Immature natural killer cell (primary cell): ENCODE measurements around the gene CYP46A1. TPM values are rescaled to one million over a fixed set of nuclear protein-coding genes. Genes with fewer than 3 reads are reported as not detected.

Experiments
- DNase-seq, 3 donors: peaks; one replicate each; pipeline ENCODE4 v3.0.0; 2022; ENCODE audit warnings: mixed read lengths in 1 of 3
- H3K27ac Mint-ChIP-seq, 6 donors: one replicate each; pipeline ENCODE4 v1.8.0; 2020; ENCODE audit warnings: mixed read lengths in 6 of 6, mild to moderate bottlenecking in 5 of 6, inconsistent platforms in 4 of 6, moderate library complexity in 3 of 6
- H3K27me3 Mint-ChIP-seq, 3 donors: one replicate each; pipeline ENCODE4 v1.8.0; 2020 to 2021; ENCODE audit warnings: low read depth in 3 of 3, mild to moderate bottlenecking in 3 of 3, mixed read lengths in 3 of 3, moderate library complexity in 3 of 3, inconsistent platforms in 1 of 3
- H3K36me3 Mint-ChIP-seq, 3 donors: one replicate each; pipeline ENCODE4 v1.8.0; 2020; ENCODE audit warnings: mixed read lengths in 3 of 3, inconsistent platforms in 2 of 3, mild to moderate bottlenecking in 2 of 3
- H3K4me1 Mint-ChIP-seq, 2 donors: one replicate each; pipeline ENCODE4 v1.8.0; 2020; ENCODE audit warnings: inconsistent platforms in 2 of 2, mild to moderate bottlenecking in 2 of 2, mixed read lengths in 2 of 2, moderate library complexity in 1 of 2
- H3K4me3 Mint-ChIP-seq, 5 donors: one replicate each; pipeline ENCODE4 v1.8.0; 2020; ENCODE audit warnings: mild to moderate bottlenecking in 5 of 5, mixed read lengths in 5 of 5, inconsistent platforms in 3 of 5, moderate library complexity in 3 of 5
- H3K9me3 Mint-ChIP-seq, 6 donors: one replicate each; pipeline ENCODE4 v1.8.0; 2020; ENCODE audit warnings: mild to moderate bottlenecking in 6 of 6, mixed read lengths in 6 of 6, inconsistent platforms in 4 of 6, moderate library complexity in 3 of 6
- polyA plus RNA-seq, 3 donors: library from polyadenylated mRNA; unstranded; fragments of 300-500 nt; fragmentation: Illumina TruSeq; gene quantifications; one replicate each; pipeline ENCODE4 v1.2.3, GENCODE V29; 2021

CYP46A1 gene
- polyA plus RNA-seq, 3 donors from 2014 or later: not detected

GRCh38 chr14:99742074-99742473, 58.0 kb downstream of the CYP46A1 start:
- no peak overlapping the region for H3K4me3 Mint-ChIP-seq

GRCh38 chr14:99742509-99743487, 58.7 kb downstream of the CYP46A1 start:
- peaks cover 5 to 20% (median 7%) of the 10 kb centered on the region in 3 donors for H3K27me3 Mint-ChIP-seq
- H3K9me3 Mint-ChIP-seq: no peaks in the 10 kb centered on the region
- no peak overlapping the region for H3K4me3 Mint-ChIP-seq
- no peak overlapping the region for H3K27ac Mint-ChIP-seq
- no peak for DNase-seq
- H3K4me1 Mint-ChIP-seq: no peaks in the 10 kb centered on the region
- no peaks in the 10 kb centered on the region for H3K36me3 Mint-ChIP-seq

More at GRCh38 chr14:99742074-99742473, 58.0 kb downstream of the CYP46A1 start:
- DNase-seq: no peak
- Mint-ChIP-seq H3K27ac (no peak overlapping the region), H3K36me3 (no peaks in the 10 kb centered on the region), H3K27me3 (peaks cover 6 to 22% (median 7%) of the 10 kb centered on the region in 3 donors), H3K9me3 (no peaks in the 10 kb centered on the region), H3K4me1 (no peaks in the 10 kb centered on the region)

- no peaks in the 10 kb centered on the region for H3K36me3 Mint-ChIP-seq
- H3K27ac Mint-ChIP-seq: no peak overlapping the region
- no peak for DNase-seq
- H3K9me3 Mint-ChIP-seq: no peaks in the 10 kb centered on the region
- H3K4me1 Mint-ChIP-seq: no peaks in the 10 kb centered on the region
- H3K27me3 Mint-ChIP-seq: peaks cover 5 to 21% (median 9%) of the 10 kb centered on the region in 3 donors
- no peak overlapping the region for H3K4me3 Mint-ChIP-seq
Measured at GRCh38 chr14:99744199-99744872, 60.2 kb downstream of the CYP46A1 start.

DNA sequence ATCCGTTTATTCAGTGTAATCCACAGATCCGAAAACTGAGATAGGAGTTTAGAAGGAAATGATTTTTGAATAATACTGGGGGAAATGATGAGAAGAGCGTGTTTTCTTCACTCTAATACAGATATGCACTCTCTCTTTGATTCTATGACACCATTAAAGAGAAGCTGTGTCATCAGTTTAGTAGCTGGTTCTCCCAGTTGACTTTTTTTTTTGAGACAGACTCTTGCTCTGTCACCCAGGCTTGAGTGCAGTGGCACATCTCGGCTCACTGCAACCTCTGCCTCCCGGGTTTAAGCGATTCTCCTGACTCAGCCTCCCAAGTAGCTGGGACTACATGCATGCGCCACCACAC, 60.8 kb downstream of the CYP46A1 start:
- Mint-ChIP-seq H3K27ac (no peak overlapping the region), H3K4me1 (no peaks in the 10 kb centered on the region)
- DNase-seq: no peak

GRCh38 chr14:99745307-99745951, 61.3 kb downstream of the CYP46A1 start:
- Mint-ChIP-seq H3K9me3 (no peaks in the 10 kb centered on the region), H3K27me3 (peaks cover 2 to 24% (median 10%) of the 10 kb centered on the region in 3 donors), H3K27ac (no peak overlapping the region), H3K4me3 (no peak overlapping the region), H3K36me3 (no peaks in the 10 kb centered on the region), H3K4me1 (no peaks in the 10 kb centered on the region)
- no peak for DNase-seq

More for the DNA sequence above, 60.8 kb downstream of the CYP46A1 start:
- Mint-ChIP-seq H3K36me3 (no peaks in the 10 kb centered on the region), H3K4me3 (no peak overlapping the region), H3K27me3 (peaks cover 5 to 21% (median 9%) of the 10 kb centered on the region in 3 donors), H3K9me3 (no peaks in the 10 kb centered on the region)

DNA sequence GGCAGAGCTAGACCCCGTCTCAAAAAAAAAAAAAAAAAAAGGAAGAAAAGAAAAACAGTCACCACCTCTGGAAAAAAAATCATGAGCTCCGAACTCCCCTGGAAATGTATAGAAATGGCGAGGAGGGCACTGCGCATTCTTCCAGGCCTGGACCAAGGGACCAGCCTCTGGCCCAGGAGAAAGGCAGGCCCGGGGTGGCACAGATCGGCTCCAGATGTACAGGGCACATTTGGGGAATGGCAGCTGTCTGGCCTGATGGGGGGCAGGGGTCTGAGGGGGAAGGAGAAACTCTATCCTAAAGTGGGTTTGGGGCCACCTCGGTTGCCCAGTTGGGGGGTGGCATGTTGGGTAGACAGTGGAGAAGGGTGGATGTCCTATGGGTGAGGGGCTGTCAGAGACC, 63.1 kb downstream of the CYP46A1 start:
- H3K4me3 Mint-ChIP-seq: no peak overlapping the region
- no peaks in the 10 kb centered on the region for H3K9me3 Mint-ChIP-seq
- DNase-seq: no peak
- H3K27me3 Mint-ChIP-seq: peaks cover 2 to 27% (median 12%) of the 10 kb centered on the region in 3 donors
- H3K27ac Mint-ChIP-seq: no peak overlapping the region
- peaks cover 6 to 9% of the 10 kb centered on the region in 2 donors for H3K4me1 Mint-ChIP-seq
- no peaks in the 10 kb centered on the region for H3K36me3 Mint-ChIP-seq

- no peaks in the 10 kb centered on the region for H3K9me3 Mint-ChIP-seq
- no peak for DNase-seq
- H3K36me3 Mint-ChIP-seq: no peaks in the 10 kb centered on the region
- H3K4me3 Mint-ChIP-seq: no peak overlapping the region
- H3K27ac Mint-ChIP-seq: no peak overlapping the region
- peaks cover 10% of the 10 kb centered on the region in 2 donors for H3K4me1 Mint-ChIP-seq
- peaks cover 2 to 30% (median 13%) of the 10 kb centered on the region in 3 donors for H3K27me3 Mint-ChIP-seq
Measured at GRCh38 chr14:99747582-99748330, 63.7 kb downstream of the CYP46A1 start.

DNA sequence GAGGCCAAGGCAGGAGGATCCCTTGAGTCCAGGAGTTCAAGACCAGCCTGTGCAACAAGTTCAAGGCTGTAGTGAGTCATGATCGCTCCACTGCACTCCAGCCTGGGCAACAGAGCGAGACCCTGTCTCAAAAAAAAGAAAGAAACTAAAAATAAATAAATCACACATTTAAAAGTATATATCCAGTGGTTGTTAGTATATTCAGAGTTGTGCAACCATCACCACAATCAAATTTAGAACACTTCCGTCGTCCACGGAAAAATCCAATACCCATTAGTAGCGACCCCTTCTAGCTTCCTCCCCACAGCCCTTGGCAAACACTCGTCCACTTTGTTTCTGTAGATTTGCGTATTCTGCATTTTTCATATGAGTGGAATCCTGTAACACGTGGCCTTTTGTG, 64.4 kb downstream of the CYP46A1 start:
- no peaks in the 10 kb centered on the region for H3K9me3 Mint-ChIP-seq
- H3K4me3 Mint-ChIP-seq: no peak overlapping the region
- DNase-seq: no peak
- H3K27me3 Mint-ChIP-seq: peaks cover 2 to 32% (median 12%) of the 10 kb centered on the region in 3 donors
- peaks cover 10 to 12% of the 10 kb centered on the region in 2 donors for H3K4me1 Mint-ChIP-seq
- H3K36me3 Mint-ChIP-seq: no peaks in the 10 kb centered on the region
- no peak overlapping the region for H3K27ac Mint-ChIP-seq

DNA sequence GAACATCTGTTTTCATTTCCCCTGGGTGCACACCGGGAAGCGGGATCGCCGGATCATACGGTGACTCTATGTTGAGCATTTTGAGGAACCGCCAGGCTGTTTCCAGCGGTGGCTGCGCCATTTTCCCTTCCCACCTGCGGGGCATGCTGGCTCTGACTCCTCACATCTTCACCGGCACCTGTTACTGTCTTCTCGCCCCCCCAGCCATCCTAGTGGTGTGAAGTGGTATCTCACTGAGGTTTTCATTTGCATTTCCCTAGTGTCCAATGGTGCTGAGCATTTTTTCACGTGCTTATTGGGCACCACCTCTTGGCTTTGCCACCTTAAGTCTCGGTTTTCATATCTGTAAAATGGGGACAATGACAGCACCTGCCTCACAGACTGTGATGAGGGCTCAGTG, 65.0 kb downstream of the CYP46A1 start:
- Mint-ChIP-seq H3K9me3 (no peaks in the 10 kb centered on the region), H3K27ac (no peak overlapping the region), H3K4me1 (peaks cover 10 to 13% of the 10 kb centered on the region in 2 donors), H3K27me3 (peaks cover 2 to 34% (median 12%) of the 10 kb centered on the region in 3 donors), H3K36me3 (no peaks in the 10 kb centered on the region), H3K4me3 (no peak overlapping the region)
- no peak for DNase-seq

- no peak for DNase-seq
- Mint-ChIP-seq H3K4me3 (no peak overlapping the region), H3K4me1 (peaks cover 10 to 13% of the 10 kb centered on the region in 2 donors), H3K36me3 (no peaks in the 10 kb centered on the region), H3K9me3 (peaks cover 0 to 2% (median 0%) of the 10 kb centered on the region in 6 donors), H3K27me3 (peaks cover 4 to 34% (median 12%) of the 10 kb centered on the region in 3 donors), H3K27ac (no peak overlapping the region)
Measured at GRCh38 chr14:99749763-99750715, 65.9 kb downstream of the CYP46A1 start.

DNA sequence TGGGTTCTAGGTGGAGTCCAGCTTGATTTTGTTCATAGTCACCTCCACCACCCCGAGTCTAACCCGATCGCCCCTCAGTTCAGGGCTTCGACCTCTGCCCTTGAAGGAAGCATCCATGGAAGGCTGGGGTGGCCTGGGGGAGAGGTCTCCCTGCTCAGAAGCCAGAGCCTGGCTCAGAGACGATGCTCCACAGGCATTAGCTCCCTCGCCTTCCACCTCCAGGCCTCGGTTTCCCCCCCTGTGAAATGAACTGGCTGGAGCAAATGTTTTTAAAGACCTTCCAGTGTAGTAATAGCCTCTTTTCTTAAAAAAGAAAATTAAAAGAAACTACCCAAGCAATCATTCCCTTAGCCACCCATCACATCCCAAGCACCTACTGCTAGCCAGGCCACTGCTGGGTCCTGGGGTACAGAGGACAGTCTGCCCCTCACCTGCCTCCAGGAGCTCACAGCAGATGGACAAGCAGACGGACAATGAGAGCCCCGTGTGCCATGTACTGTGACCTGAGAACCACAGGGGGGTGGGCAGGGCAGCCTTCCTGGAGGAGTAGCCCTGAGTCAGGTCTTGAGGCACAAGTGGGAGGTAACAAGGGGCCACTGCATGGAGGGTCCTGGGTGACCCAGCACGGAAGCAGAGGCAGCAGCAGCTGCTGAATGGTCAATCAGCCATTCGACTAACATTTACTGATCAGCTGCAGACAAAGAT, 66.8 kb downstream of the CYP46A1 start:
- Mint-ChIP-seq H3K36me3 (no peaks in the 10 kb centered on the region), H3K9me3 (peaks cover 0 to 2% (median 0%) of the 10 kb centered on the region in 6 donors), H3K4me1 (peaks cover 10 to 13% of the 10 kb centered on the region in 2 donors), H3K4me3 (no peak overlapping the region), H3K27ac (no peak overlapping the region), H3K27me3 (peaks cover 4 to 29% (median 9%) of the 10 kb centered on the region in 3 donors)
- no peak for DNase-seq
